NCI-H1417 treated with DMSO at 0.1 percent for 48 hours (cell line): Measurements from ENCODE around the gene CPXM2.

Source experiments
- DNase-seq: peaks from one replicate; lab custom pipeline; 2025; lab: John Stamatoyannopoulos, UW

The CPXM2 gene

GRCh38 chr10:123771877-123772644 lies 119.5 kb downstream of the CPXM2 start:
- no peak for DNase-seq

- no peak for DNase-seq
Observed at GRCh38 chr10:123769647-123770046, 122.0 kb downstream of the CPXM2 start.

- no peak for DNase-seq
Observed at GRCh38 chr10:123766761-123767160, 124.8 kb downstream of the CPXM2 start.

- DNase-seq, result no peak
Observed at GRCh38 chr10:123766012-123766411, 125.6 kb downstream of the CPXM2 start.

- no peak for DNase-seq
Observed at GRCh38 chr10:123761666-123762230, 129.9 kb downstream of the CPXM2 start.

GRCh38 chr10:123761038-123761428 lies 130.6 kb downstream of the CPXM2 start:
- DNase-seq, result no peak

GRCh38 chr10:123760356-123761037 lies 131.1 kb downstream of the CPXM2 start:
- no peak for DNase-seq

GRCh38 chr10:123759501-123760031 lies 132.0 kb downstream of the CPXM2 start:
- DNase-seq, result no peak

GRCh38 chr10:123759041-123759440 lies 132.6 kb downstream of the CPXM2 start:
- DNase-seq, result no peak

GRCh38 chr10:123757853-123758252 lies 133.8 kb downstream of the CPXM2 start:
- no peak for DNase-seq

- DNase-seq, result no peak
Observed at GRCh38 chr10:123755061-123755460, 136.5 kb downstream of the CPXM2 start.

- DNase-seq, result no peak
Observed at GRCh38 chr10:123754123-123754522, 137.5 kb downstream of the CPXM2 start.

- no peak for DNase-seq
Observed at GRCh38 chr10:123751342-123752134, 140.1 kb downstream of the CPXM2 start.

GRCh38 chr10:123750901-123751300 lies 140.7 kb downstream of the CPXM2 start:
- no peak for DNase-seq

GRCh38 chr10:123748711-123749110 lies 142.9 kb downstream of the CPXM2 start:
- DNase-seq, result no peak

- DNase-seq, result no peak
Observed at GRCh38 chr10:123747426-123747825, 144.2 kb downstream of the CPXM2 start.

- no peak for DNase-seq
Observed at GRCh38 chr10:123746942-123747341, 144.7 kb downstream of the CPXM2 start.

GRCh38 chr10:123746520-123746919 lies 145.1 kb downstream of the CPXM2 start:
- no peak for DNase-seq

- DNase-seq, result no peak
Observed at GRCh38 chr10:123746061-123746460, 145.5 kb downstream of the CPXM2 start.

GRCh38 chr10:123744224-123744536 lies 147.4 kb downstream of the CPXM2 start:
- DNase-seq, result no peak

GRCh38 chr10:123743441-123744223 lies 148.0 kb downstream of the CPXM2 start:
- no peak for DNase-seq
